BE2C (cell line): ENCODE measurements around the gene KIF25.

ENCODE experiments used
- DNase-seq: peaks from one replicate; pipeline ENCODE4 v3.0.0-alpha.2; 2020
- H3K27me3 ChIP-seq: fragments of 250-450 bp; sonication (Bioruptor Pico); 2 replicates; pipeline ENCODE4 v1.5.1; 2020; ENCODE audit warnings: mild to moderate bottlenecking
- H3K36me3 ChIP-seq: fragments of 250-450 bp; sonication (Bioruptor Pico); 2 replicates; pipeline ENCODE4 v1.5.1; 2020; ENCODE audit warnings: mild to moderate bottlenecking
- H3K4me1 ChIP-seq: fragments of 250-450 bp; sonication (Bioruptor Pico); 2 replicates; pipeline ENCODE4 v1.5.1; 2020
- H3K4me3 ChIP-seq: 2 replicates; pipeline ENCODE4 v1.5.1; 2011; ENCODE audit warnings: low read depth, low read length
- H3K9me3 ChIP-seq: fragments of 250-450 bp; sonication (Bioruptor Pico); 2 replicates; pipeline ENCODE4 v1.5.1; 2020
- TF ChIP-seq, protein P1 (sequence below): IDR thresholded peaks from 2 replicates; pipeline ENCODE4 v1.5.1; 2012; ENCODE audit warnings: mild to moderate bottlenecking, low read depth, low read length

KIF25 gene

GRCh38 chr6:168088161-168089053, 90.9 kb downstream of the KIF25 start:
- H3K9me3 ChIP-seq: no peaks in the 10 kb centered on the region; the same call in 1 of the 2 replicates
- no peaks in the 10 kb centered on the region for H3K36me3 ChIP-seq
- H3K4me3 ChIP-seq: no peak overlapping the region
- no peaks in the 10 kb centered on the region for H3K27me3 ChIP-seq
- H3K4me1 ChIP-seq: no peaks in the 10 kb centered on the region
- TF ChIP-seq, protein P1, sequence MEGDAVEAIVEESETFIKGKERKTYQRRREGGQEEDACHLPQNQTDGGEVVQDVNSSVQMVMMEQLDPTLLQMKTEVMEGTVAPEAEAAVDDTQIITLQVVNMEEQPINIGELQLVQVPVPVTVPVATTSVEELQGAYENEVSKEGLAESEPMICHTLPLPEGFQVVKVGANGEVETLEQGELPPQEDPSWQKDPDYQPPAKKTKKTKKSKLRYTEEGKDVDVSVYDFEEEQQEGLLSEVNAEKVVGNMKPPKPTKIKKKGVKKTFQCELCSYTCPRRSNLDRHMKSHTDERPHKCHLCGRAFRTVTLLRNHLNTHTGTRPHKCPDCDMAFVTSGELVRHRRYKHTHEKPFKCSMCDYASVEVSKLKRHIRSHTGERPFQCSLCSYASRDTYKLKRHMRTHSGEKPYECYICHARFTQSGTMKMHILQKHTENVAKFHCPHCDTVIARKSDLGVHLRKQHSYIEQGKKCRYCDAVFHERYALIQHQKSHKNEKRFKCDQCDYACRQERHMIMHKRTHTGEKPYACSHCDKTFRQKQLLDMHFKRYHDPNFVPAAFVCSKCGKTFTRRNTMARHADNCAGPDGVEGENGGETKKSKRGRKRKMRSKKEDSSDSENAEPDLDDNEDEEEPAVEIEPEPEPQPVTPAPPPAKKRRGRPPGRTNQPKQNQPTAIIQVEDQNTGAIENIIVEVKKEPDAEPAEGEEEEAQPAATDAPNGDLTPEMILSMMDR: no peak
- no peak for DNase-seq

- TF ChIP-seq, protein P1: no peak
- no peak for DNase-seq
- H3K36me3 ChIP-seq: no peaks in the 10 kb centered on the region
- no peaks in the 10 kb centered on the region for H3K27me3 ChIP-seq
- no peak overlapping the region for H3K4me3 ChIP-seq
- no peaks in the 10 kb centered on the region for H3K4me1 ChIP-seq
- no peaks in the 10 kb centered on the region; the same call in 1 of the 2 replicates for H3K9me3 ChIP-seq
Observed at GRCh38 chr6:168089186-168090063, 92.0 kb downstream of the KIF25 start.

- Histone ChIP-seq H3K9me3 (no peaks in the 10 kb centered on the region; the same call in 1 of the 2 replicates), H3K27me3 (no peaks in the 10 kb centered on the region), H3K4me1 (no peaks in the 10 kb centered on the region), H3K36me3 (no peaks in the 10 kb centered on the region), H3K4me3 (no peak overlapping the region)
- TF ChIP-seq, protein P1: no peak
- DNase-seq: no peak
Observed at GRCh38 chr6:168090064-168090690, 92.7 kb downstream of the KIF25 start.

GRCh38 chr6:168090706-168091105, 93.2 kb downstream of the KIF25 start:
- H3K27me3 ChIP-seq: no peaks in the 10 kb centered on the region
- H3K9me3 ChIP-seq: no peaks in the 10 kb centered on the region; the same call in 1 of the 2 replicates
- no peaks in the 10 kb centered on the region for H3K4me1 ChIP-seq
- no peak overlapping the region for H3K4me3 ChIP-seq
- no peak for DNase-seq
- TF ChIP-seq, protein P1: no peak
- no peaks in the 10 kb centered on the region for H3K36me3 ChIP-seq

GRCh38 chr6:168091381-168092264, 94.2 kb downstream of the KIF25 start:
- Histone ChIP-seq H3K4me3 (no peak overlapping the region), H3K9me3 (no peaks in the 10 kb centered on the region; the same call in 1 of the 2 replicates), H3K27me3 (no peaks in the 10 kb centered on the region), H3K36me3 (no peaks in the 10 kb centered on the region), H3K4me1 (no peaks in the 10 kb centered on the region)
- TF ChIP-seq, protein P1: no peak
- no peak for DNase-seq
